SK-N-DZ (cell line): ENCODE data around the gene CPTP.

ENCODE experiments used
- DNase-seq: peaks from one replicate; pipeline ENCODE4 v3.0.0-alpha.2; 2015; ENCODE audit warnings: low spot score

Gene CPTP

GRCh38 chr1:1291548-1292441 lies 32.8 kb upstream of the CPTP start:
- peak; percentile 71 for DNase-seq

- DNase-seq: no peak
Observed at GRCh38 chr1:1292442-1292779, 32.2 kb upstream of the CPTP start.

GRCh38 chr1:1292851-1293250 lies 31.8 kb upstream of the CPTP start:
- DNase-seq: no peak

- DNase-seq: no peak
Observed at GRCh38 chr1:1293263-1294249, 31.0 kb upstream of the CPTP start.

DNA sequence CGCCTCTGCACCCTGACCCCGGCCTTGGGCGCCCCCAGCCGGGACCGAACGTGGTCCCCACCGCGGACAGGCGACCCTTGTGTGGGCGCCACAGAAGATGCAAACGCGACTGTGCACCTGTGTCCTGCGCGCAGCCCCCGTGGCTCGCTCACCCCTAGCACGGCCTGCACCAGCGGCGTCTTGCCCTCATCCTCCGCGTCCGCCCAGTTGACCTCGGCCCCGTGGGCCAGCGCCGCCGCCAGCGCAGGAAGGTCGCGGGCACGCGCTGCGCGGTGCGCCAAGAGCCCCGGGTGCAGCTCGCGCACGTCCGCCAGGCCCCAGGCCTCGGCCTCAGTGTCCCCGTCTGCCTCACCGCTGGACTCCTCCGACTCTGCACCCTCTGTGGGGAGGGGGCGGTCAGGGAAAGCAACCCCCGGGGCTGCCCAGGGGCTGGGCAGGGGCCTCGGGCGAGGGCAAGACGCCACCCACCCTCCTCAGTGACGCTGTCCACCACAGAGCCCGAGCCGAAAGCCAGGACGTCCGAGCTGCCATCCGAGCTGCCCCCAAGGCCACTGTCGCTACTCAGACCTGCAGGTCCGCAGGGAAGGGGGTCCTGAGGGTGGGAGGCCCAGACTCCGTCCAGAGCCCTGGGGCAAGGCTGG lies 30.2 kb upstream of the CPTP start:
- no peak for DNase-seq

DNA sequence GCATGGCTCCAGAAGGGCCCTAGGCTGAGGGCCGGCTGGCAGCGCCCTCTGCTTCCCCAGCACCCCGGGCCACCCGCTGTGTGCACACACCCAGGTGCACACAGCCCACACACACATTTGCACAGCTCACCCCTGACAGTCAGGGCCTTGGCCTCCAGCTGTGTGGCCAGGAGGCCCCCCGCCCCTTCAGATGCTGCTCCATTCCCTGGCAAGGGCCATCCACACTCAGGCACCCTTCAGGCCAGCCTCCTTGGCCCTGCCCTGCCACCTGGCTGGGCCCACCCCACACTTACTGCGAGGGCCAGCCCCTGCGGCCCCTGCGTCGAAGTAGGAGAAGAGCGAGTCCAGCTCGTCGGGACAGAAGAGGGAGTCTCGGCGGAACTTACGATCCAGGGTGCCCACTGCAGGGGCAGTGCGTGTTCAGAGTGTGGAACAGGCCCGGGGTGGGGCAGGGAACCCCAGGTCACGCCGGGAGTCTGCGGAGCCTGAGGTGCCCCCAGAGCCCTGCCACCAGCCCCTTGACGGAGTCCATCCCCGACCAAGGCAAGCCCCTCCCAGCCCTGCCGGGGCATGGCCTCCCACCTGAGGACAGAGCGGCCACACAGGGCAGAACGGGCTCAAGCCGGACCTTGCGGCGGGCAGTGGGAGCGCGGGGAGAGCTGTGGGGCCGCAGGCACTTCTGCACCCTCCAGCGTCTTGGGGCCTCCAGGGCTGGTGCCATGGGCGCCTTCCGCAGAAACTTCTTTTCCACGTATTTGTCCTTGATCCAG lies 29.3 kb upstream of the CPTP start:
- no peak for DNase-seq

- no peak for DNase-seq
Observed at GRCh38 chr1:1296070-1297061, 28.2 kb upstream of the CPTP start.

- DNase-seq: no peak
Observed at GRCh38 chr1:1297802-1298424, 26.7 kb upstream of the CPTP start.

DNA sequence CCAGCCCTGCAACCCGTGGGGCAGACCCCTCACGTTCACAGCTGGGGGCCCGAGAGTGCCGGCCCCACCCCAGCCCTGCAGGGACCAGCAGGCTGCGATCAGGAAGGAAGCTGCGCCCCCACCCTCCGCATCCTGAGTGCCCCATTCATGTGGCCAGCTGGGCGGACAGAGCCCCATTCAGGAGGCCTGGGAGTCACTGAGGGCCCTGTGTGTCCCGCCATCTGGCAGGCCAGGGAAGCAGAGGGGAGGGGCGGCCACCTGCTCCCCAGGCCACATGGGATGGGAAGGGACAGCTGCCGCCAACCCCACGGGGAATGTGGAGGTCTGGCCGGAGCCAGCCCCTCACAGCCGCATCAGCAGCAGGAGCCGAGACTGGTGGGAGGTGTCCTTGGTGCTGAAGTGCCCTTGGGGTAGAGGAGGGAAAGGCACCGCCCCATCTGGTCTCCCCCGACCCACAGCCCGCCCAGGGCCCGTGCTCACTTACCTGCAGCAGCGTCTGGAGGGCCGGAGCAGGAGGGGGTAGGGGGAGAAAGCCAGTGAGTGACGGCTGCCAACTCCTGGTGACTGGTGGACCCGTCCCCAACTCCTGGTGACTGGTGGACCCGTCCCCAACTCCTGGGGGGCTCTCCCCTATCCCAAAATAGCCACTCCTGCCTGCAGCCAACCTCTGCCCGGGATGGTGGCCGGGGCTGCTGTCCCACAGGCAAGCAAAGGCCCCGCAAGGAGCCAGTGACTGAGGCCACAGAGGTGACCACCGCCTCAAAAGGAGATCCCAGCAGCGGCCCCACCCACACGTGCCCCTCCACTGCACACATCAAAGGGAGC lies 25.5 kb upstream of the CPTP start:
- DNase-seq: peak; percentile 70

DNA sequence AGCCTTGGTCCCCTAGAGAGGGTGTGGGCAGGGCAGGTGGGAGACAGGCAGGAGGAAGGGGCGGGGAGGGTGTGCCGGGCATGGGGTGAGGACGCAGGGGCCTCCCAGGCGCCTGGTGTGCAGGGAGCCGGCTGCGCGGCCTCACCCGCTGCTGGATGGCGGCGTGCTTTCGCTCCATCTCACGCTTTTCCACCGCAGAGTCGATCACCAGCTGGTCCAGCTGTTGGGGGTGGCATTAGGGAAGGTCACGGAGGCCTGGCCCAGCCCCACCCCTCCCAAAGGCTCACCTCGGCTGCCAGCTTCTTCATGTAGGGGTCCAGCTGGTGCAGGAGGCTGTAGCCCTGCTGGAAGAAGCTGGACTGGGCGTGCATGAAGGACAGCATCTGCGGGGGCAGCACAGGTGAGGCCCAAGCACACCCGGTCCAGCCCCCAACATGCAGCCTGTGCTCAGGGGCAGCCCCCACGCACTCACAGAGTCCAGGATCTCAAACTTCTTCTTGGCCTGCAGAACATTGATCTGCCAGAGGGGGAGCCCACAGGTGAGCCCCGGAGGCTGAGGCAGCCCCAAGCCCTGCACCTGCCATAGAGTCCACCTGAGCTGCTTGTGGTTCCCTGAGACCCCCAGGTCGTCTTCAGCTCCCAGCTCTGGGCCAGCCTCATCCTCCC lies 24.8 kb upstream of the CPTP start:
- DNase-seq: no peak

GRCh38 chr1:1300352-1300739 lies 24.3 kb upstream of the CPTP start:
- DNase-seq: no peak

GRCh38 chr1:1302006-1302430 lies 22.6 kb upstream of the CPTP start:
- no peak for DNase-seq

DNA sequence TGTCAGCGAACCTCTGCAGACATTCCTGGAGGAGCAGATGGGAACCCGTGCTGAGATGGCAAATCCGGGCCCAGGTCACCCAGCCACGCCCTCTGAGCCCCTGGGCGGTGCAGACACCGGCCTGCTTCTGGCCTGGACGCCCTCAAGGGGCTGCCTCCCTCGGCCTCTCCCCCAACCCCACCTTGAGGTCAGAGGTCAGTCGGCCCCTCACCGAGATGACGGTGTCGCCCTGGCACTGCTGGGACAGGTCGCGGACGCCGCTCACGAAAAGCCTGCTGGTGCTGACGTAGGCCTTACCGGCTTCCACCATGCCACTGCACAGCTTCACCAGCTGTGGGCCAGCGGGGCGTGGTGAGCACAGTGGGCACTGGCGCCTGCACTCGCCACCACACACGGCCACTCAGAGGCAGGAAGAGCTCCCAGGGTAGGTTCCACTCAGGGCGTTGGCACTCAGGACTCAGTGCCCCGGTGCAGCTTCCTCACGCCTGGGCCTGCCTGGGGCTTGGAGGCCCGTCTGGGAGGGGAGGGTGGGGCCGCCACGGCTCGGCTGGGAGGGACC lies 21.6 kb upstream of the CPTP start:
- no peak for DNase-seq

- no peak for DNase-seq
Observed at GRCh38 chr1:1303736-1304135, 20.9 kb upstream of the CPTP start.

DNA sequence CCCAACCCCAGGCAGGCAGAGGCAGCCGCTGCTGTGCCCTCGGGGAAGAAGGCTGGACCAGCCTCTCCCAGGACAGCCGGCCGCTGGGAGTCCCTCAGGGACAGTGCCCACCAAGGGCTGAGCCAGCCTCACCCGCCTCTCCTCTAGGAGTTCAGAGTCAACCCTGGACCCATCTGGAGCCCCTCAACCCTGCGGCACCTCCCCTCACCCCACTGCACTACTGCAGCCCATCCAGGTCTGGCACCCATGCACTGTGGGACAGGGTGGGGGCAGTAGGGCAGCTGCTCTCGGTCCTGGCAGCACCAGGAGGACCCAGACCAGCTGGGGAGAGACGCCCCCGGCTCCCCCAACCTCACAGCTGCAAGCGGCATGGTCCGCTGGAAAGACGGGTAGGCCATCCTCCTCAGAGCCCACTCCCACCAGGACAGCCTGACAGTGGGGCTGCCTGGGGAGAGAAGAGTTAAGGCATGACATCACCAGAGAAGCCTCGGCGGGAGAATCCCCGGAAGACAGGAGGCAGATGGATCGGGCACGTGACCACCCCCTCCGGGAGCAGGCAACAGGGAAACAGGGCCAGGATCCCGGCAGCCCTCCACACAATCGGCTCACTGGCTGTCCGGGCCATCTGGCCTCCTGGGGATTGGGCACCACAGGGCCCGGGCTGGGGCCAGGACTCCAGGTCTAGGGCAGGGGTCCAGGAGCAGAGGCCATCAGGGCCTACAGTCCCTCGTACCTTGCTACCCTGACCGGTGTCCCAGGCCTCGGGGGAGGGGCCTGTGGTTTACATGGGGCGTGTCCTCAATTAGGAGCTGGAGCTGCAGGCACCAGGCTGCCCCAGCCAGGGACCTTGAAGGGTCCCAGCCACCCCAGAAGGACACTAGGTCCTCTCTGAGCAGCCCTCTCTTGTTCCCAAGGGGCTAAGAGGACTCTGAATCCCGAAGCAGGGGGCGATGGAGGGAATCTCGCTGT lies 20.0 kb upstream of the CPTP start:
- DNase-seq: peak; percentile 91

DNA sequence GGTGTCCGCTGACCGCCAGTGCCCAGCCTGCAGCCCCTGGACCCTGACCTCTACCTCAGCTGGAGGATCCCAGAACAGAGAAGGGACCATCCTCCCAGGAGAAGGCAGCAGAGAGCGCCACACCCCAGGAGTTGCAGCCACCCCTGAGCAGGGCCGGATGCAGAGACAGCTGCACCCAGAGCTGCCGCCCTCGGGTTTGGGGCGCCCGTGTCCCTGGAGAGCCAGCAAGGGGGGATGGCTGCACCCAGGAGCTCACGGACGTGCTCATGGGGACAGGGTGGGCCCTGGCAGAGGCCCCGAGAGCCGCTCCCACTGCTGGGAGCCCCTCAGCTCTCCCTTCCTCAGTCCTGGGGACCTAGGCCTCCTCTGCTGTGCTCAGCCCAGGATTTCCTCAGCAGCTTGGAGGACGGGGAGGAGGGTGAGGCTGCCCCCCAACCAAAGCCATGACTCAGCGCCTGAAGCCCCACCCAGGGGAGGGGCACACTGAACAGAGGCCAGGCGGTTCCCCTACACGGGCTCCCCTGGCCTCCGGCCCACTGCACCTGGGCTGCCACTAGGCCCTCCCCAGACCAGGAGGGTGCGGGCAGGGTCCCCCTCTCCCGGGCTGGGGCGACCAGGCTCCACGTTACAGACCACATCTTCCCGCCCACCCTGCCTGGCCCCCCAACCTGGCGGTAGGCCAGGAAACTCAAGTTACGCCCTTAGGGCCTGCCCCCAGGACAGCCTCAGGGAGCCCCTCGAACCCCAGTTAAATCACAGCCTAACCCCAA lies 19.1 kb upstream of the CPTP start:
- peak; percentile 52 for DNase-seq
